ENCODE measurements around the gene NAP1L4. TPM values are rescaled to one million over a fixed set of nuclear protein-coding genes. Genes with fewer than 3 reads are reported as not detected.

NAP1L4 gene
- total RNA-seq, 1 experiment from 2014 or later: 212 TPM

DNA sequence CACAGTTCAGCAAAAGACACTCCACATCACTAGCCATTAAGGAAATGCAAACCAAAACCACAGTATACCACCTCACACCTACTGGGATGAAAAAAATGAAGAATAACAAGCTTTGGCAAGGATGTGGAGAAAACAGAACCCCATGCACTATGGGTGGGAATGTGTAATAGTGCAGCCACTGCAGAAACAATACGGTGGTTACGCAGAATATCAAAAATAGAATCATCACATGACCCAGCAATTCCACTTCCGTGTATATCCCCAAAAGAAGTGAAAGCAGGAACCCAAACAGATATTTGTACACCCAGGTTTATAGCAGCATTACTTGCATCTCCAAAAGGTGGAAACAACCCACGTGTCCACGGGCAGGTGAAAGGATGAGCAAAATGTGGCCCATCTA lies 44.3 kb upstream of the NAP1L4 start:
- no peaks in the 10 kb centered on the region for H4K20me1 ChIP-seq (ENCODE audit: control insufficient read depth, insufficient read depth, insufficient read length)

More for the DNA sequence above, 44.3 kb upstream of the NAP1L4 start:
- H3K4me2 ChIP-seq (ENCODE audit: insufficient read depth, insufficient read length, low read length): no peak overlapping the region
- Mint-ChIP-seq H3K27ac (peak overlapping the region in 1 of 3 experiments; percentile 16; a peak in 1 of 7 replicates), H3K4me1 (peaks cover 0 to 3% of the 10 kb centered on the region in 2 experiments; a peak in 1 of 4 replicates), H3K36me3 (ENCODE audit: insufficient read depth in 1 of 3, low read depth in 3 of 3) (peaks cover 41 to 87% (median 75%) of the 10 kb centered on the region in 3 experiments; a peak in 6 of 7 replicates), H3K9me3 (no peaks in the 10 kb centered on the region), H3K4me3 (no peak overlapping the region), H3K27me3 (ENCODE audit: low read depth) (no peaks in the 10 kb centered on the region)
- no CpG with 5 or more reads among the region's 5 CpGs for WGBS (ENCODE audit: extremely low coverage, insufficient read length, low lambda C conversion rate)
- H3K27ac ChIP-seq (ENCODE audit: insufficient read length, low read depth, low read length): no peak overlapping the region
- no peak overlapping the region for H3K18ac ChIP-seq (ENCODE audit: insufficient read length, low read depth, low read length)
- no peaks in the 10 kb centered on the region for H3K79me1 ChIP-seq (ENCODE audit: insufficient read depth, low read depth, low read length, poor library complexity, severe bottlenecking)
- no peak overlapping the region for H2BK15ac ChIP-seq (ENCODE audit: low read depth, low read length)
- no peaks in the 10 kb centered on the region for H3K23me2 ChIP-seq (ENCODE audit: insufficient read length, low read depth, low read length, poor library complexity, severe bottlenecking)
- no peak overlapping the region for H4K8ac ChIP-seq (replicated peaks; ENCODE audit: insufficient read length, low read depth, low read length)
- H4K91ac ChIP-seq (ENCODE audit: insufficient read length, low read depth, low read length): no peak overlapping the region
- H2BK120ac ChIP-seq (ENCODE audit: low read depth, low read length, poor library complexity, severe bottlenecking): no peak overlapping the region
- no peak overlapping the region for H2BK5ac ChIP-seq (ENCODE audit: insufficient read length, low read length)
- H2AFZ ChIP-seq (ENCODE audit: low read length): no peak overlapping the region
- no peak overlapping the region for H3K9ac ChIP-seq (ENCODE audit: extremely low read depth, insufficient read length, low read length)
- H3K14ac ChIP-seq (ENCODE audit: insufficient read depth, low read length): no peak overlapping the region
- no peak overlapping the region for H3K23ac ChIP-seq (ENCODE audit: insufficient read length, low read depth, low read length)
- no peak overlapping the region for H2AK5ac ChIP-seq (ENCODE audit: insufficient read length, low read length)
- H3K4ac ChIP-seq (ENCODE audit: low read depth, low read length): no peak overlapping the region
- H3K79me2 ChIP-seq (ENCODE audit: insufficient read depth, low read length): no peaks in the 10 kb centered on the region
- H3K4me1 ChIP-seq (ENCODE audit: insufficient read depth, low read length): no peaks in the 10 kb centered on the region
- no peak for DNase-seq
- TF ChIP-seq, protein P1, sequence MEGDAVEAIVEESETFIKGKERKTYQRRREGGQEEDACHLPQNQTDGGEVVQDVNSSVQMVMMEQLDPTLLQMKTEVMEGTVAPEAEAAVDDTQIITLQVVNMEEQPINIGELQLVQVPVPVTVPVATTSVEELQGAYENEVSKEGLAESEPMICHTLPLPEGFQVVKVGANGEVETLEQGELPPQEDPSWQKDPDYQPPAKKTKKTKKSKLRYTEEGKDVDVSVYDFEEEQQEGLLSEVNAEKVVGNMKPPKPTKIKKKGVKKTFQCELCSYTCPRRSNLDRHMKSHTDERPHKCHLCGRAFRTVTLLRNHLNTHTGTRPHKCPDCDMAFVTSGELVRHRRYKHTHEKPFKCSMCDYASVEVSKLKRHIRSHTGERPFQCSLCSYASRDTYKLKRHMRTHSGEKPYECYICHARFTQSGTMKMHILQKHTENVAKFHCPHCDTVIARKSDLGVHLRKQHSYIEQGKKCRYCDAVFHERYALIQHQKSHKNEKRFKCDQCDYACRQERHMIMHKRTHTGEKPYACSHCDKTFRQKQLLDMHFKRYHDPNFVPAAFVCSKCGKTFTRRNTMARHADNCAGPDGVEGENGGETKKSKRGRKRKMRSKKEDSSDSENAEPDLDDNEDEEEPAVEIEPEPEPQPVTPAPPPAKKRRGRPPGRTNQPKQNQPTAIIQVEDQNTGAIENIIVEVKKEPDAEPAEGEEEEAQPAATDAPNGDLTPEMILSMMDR (conservative IDR thresholded peaks at IDR 0.05): no peak
- H2BK12ac ChIP-seq (ENCODE audit: insufficient read length, low read depth, low read length): no peak overlapping the region
- H3T11ph ChIP-seq (ENCODE audit: low read length): no peak overlapping the region
- no peak overlapping the region for H2BK20ac ChIP-seq (ENCODE audit: low read depth, low read length, poor library complexity, severe bottlenecking)
- no peak overlapping the region for H3K56ac ChIP-seq (ENCODE audit: insufficient read length, low read depth, low read length)
- no peaks in the 10 kb centered on the region for H3K27me3 ChIP-seq (ENCODE audit: insufficient read depth, low read length)
- H3K9me3 ChIP-seq (ENCODE audit: control insufficient read depth, low read depth, low read length): no peaks in the 10 kb centered on the region
- H4K5ac ChIP-seq (ENCODE audit: insufficient read length, low read depth, low read length): no peak overlapping the region

All from H9 (cell line).